HepG2 (cell line): ENCODE measurements around the gene MPZ. TPM values are rescaled to one million over a fixed set of nuclear protein-coding genes. Genes with fewer than 3 reads are reported as not detected.

Source experiments
- BORCS8-MEF2B ChIP-seq: sonication (generic); formaldehyde crosslinking; IDR thresholded peaks from 2 replicates; pipeline ENCODE4 v1.8.0; 2022; ENCODE audit warnings: mild to moderate bottlenecking, missing genetic modification reagents
- DNMT3B ChIP-seq: conservative IDR thresholded peaks from 2 replicates; pipeline ENCODE4 v1.6.1; 2016; ENCODE audit warnings: missing biosample characterization, control low read depth
- HES4 ChIP-seq: sonication (generic); formaldehyde crosslinking; IDR thresholded peaks from 2 replicates; pipeline ENCODE4 v1.9.0; 2021; ENCODE audit warnings: mild to moderate bottlenecking, missing genetic modification reagents, borderline replicate concordance
- KDM4B ChIP-seq: sonication (generic); formaldehyde crosslinking; IDR thresholded peaks from 2 replicates; pipeline ENCODE4 v1.4.0; 2020; ENCODE audit warnings: missing genetic modification reagents
- MEF2D ChIP-seq: sonication (generic); formaldehyde crosslinking; IDR thresholded peaks from 2 replicates; pipeline ENCODE4 v1.5.1; 2020; ENCODE audit warnings: mild to moderate bottlenecking, missing genetic modification reagents
- MTA3 ChIP-seq: sonication (generic); formaldehyde crosslinking; IDR thresholded peaks from 2 replicates; pipeline ENCODE4 v1.4.0; 2020; ENCODE audit warnings: missing genetic modification reagents
- PRDM15 ChIP-seq: sonication (generic); formaldehyde crosslinking; IDR thresholded peaks from 2 replicates; pipeline ENCODE4 v1.4.0; 2020; ENCODE audit warnings: missing genetic modification reagents
- SAP130 ChIP-seq: IDR thresholded peaks from 2 replicates; pipeline ENCODE4 v1.6.1; 2016; ENCODE audit warnings: low read depth
- TGIF2 ChIP-seq: IDR thresholded peaks from 2 replicates; pipeline ENCODE4 v1.6.1; 2016; ENCODE audit warnings: control low read depth, missing compliant biosample characterization
- THAP11 ChIP-seq: IDR thresholded peaks from 2 replicates; pipeline ENCODE4 v1.6.1; 2016; ENCODE audit warnings: missing biosample characterization, missing genetic modification reagents
- THAP7 ChIP-seq: sonication (generic); formaldehyde crosslinking; IDR thresholded peaks from 2 replicates; pipeline ENCODE4 v1.8.1; 2023; ENCODE audit warnings: mild to moderate bottlenecking, missing genetic modification reagents
- TOPORS ChIP-seq: sonication (generic); formaldehyde crosslinking; IDR thresholded peaks from 2 replicates; pipeline ENCODE4 v1.8.0; 2023; ENCODE audit warnings: mild to moderate bottlenecking, missing genetic modification reagents
- ZC3H13 ChIP-seq: sonication (generic); formaldehyde crosslinking; IDR thresholded peaks from 2 replicates; pipeline ENCODE4 v1.8.1; 2023; ENCODE audit warnings: mild to moderate bottlenecking, missing genetic modification reagents, moderate library complexity
- ZNF263 ChIP-seq: sonication (generic); formaldehyde crosslinking; IDR thresholded peaks from 2 replicates; pipeline ENCODE4 v1.4.0; 2020; ENCODE audit warnings: missing genetic modification reagents
- ZNF816 ChIP-seq: sonication (generic); formaldehyde crosslinking; IDR thresholded peaks from 2 replicates; pipeline ENCODE4 v1.8.0; 2022; ENCODE audit warnings: missing genetic modification reagents, mild to moderate bottlenecking, borderline replicate concordance
- ZUFSP ChIP-seq: sonication (generic); formaldehyde crosslinking; IDR thresholded peaks from 2 replicates; pipeline ENCODE4 v1.9.0; 2021; ENCODE audit warnings: missing genetic modification reagents, mild to moderate bottlenecking, borderline replicate concordance
- polyA plus RNA-seq, 8 experiments: library from polyadenylated mRNA; depleted of rRNA in 3 of 8; stranded (reverse) in 7 of 8; unstranded in 1 of 8; fragments of >200 nt; fragmentation: Illumina TruSeq in 4 of 8; extraction: Trizol in 4 of 8; gene quantifications; 2 replicates each; pipeline versions ENCODE4 v1.2.1 to v1.2.3, GENCODE V29; 2011 to 2016; ENCODE audit warnings: low read depth in 4 of 8, missing spikeins in 1 of 8, mixed read lengths in 1 of 8; ENCODE audit not compliant: insufficient read depth in 1 of 8
- total RNA-seq, 5 experiments: library from RNA; depleted of rRNA; stranded (reverse); fragments of >200 nt; fragmentation: Illumina TruSeq; extraction: Trizol; gene quantifications; 2 replicates each; pipeline ENCODE4 v1.2.3, GENCODE V29; 2016; ENCODE audit warnings: low read depth in 1 of 5
- TF ChIP-seq, protein P1 (sequence below): sonication (generic); formaldehyde crosslinking; conservative IDR thresholded peaks from 2 replicates; pipeline ENCODE4 v1.4.0; 2020; ENCODE audit warnings: missing genetic modification reagents

MPZ gene
- total and polyA plus RNA-seq, 2 of the 13 experiments (the other 11 are each of a cell fraction or from before 2014, with no cell fraction given): 18.3 to 24.6 TPM

DNA sequence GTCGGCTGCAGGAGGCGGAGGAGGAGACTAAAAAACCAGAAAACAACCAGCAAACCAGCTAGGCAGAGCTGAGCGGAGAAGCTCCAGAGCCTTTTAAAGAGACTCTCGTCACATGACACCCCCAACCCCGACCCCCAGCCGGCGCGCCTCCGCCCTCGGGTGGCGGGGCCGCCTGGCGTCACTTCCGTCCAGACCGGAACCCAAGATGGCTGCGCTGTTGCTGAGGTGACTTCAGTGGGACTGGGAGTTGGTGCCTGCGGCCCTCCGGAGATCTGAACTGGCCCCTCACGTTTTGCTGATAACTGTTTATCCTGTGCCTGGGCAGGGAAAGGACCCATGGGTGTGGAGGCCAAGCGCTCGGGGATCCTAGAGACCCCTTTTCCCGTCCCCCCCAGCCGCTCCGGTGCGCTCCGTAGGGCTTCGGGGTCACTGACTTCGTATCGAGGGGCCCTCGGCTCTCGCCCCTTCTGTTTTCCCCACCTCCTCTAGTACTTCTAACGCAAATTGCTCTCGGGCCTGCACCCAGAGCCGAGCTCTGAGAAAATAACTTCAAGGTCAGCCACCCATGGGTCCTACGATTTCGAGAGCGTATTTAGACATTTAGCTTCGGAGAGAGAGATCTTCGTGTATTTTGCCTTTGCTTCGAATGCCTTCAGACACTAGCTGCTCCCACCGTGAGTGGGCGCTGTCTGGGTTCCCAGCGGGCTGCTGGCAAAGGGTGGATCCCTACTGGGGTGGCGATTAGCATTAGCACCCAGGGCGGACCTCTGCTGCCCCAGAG lies 4.6 kb upstream of the MPZ start, which contains the start of gene SDHC (continued):
- TF ChIP-seq, protein P1, sequence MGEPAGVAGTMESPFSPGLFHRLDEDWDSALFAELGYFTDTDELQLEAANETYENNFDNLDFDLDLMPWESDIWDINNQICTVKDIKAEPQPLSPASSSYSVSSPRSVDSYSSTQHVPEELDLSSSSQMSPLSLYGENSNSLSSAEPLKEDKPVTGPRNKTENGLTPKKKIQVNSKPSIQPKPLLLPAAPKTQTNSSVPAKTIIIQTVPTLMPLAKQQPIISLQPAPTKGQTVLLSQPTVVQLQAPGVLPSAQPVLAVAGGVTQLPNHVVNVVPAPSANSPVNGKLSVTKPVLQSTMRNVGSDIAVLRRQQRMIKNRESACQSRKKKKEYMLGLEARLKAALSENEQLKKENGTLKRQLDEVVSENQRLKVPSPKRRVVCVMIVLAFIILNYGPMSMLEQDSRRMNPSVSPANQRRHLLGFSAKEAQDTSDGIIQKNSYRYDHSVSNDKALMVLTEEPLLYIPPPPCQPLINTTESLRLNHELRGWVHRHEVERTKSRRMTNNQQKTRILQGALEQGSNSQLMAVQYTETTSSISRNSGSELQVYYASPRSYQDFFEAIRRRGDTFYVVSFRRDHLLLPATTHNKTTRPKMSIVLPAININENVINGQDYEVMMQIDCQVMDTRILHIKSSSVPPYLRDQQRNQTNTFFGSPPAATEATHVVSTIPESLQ: peak; percentile 94; the same call in 1 of the 2 replicates
- TF ChIP-seq TGIF2: 0 out of 2 replicates have a peak, but pooled peaks have one; percentile 21
- TF ChIP-seq ZNF816 (CRISPR knock-in tag): peak; percentile 48; the same call in 1 of the 2 replicates
- no peak for TF ChIP-seq THAP7 (CRISPR knock-in tag)
- no peak for TF ChIP-seq MTA3
- no peak for TF ChIP-seq ZNF263 (CRISPR knock-in tag)
- peak; percentile 77 for TF ChIP-seq SAP130
- no peak for TF ChIP-seq PRDM15 (CRISPR knock-in tag)
- peak; percentile 21; the same call in 1 of the 2 replicates for TF ChIP-seq BORCS8-MEF2B
- TF ChIP-seq HES4: no peak
- peak; percentile 82 for TF ChIP-seq THAP11 (CRISPR knock-in tag)
- TF ChIP-seq ZUFSP: no peak
- TF ChIP-seq MEF2D: 0 out of 2 replicates have a peak, but pooled peaks have one; percentile 42
- TF ChIP-seq KDM4B (CRISPR knock-in tag): no peak
- TF ChIP-seq DNMT3B (CRISPR knock-in tag): peak; percentile 21; the same call in 1 of the 2 replicates
- TF ChIP-seq TOPORS (CRISPR knock-in tag): peak; percentile 49; the same call in 1 of the 2 replicates
- TF ChIP-seq ZC3H13: no peak
